RWPE1 (cell line): Measurements from ENCODE around the gene PPM1B.

Experiments
- CTCF ChIA-PET: fragments of 350-600 bp; sonication (Branson Sonifier 250); formaldehyde crosslinking; extraction: SDS; loops from one replicate; lab custom pipeline; 2021; lab: Yijun Ruan, JAX
- POLR2A ChIA-PET: fragments of 400-600 bp; formaldehyde crosslinking; extraction: SDS; loops from one replicate; lab custom pipeline; 2020; ENCODE audit warnings: antibody characterized with exemption; ENCODE audit not compliant: low non-redundant PET; lab: Yijun Ruan, JAX
- DNase-seq: peaks from one replicate; pipeline ENCODE4 v3.0.0; 2012; ENCODE audit warnings: low spot score
- H3K27ac ChIP-seq: fragments of 450-650 bp; 2 replicates; pipeline ENCODE4 v1.5.1; 2017
- CTCF ChIP-seq: fragments of 450-650 bp; conservative IDR thresholded peaks from 2 replicates; pipeline ENCODE4 v1.5.1; 2017; ENCODE audit warnings: low read depth, mild to moderate bottlenecking

The PPM1B gene

GRCh38 chr2:44168681-44169154 is at the start of gene PPM1B:
PPM1B (plus strand) TSS chr2:44168875; CDS start chr2:44201200, 32,325 bp downstream.
- POLR2A ChIA-PET, result interaction anchor here (0.5 to 0.6 kb wide), 4 partner anchors 74 to 842 kb away, joined by 3 read pairs; no protein-coding TSS in a partner anchor
- no peak for DNase-seq
- H3K27ac ChIP-seq, result peak within 1 kb of the TSS; percentile 97
- no peak for TF ChIP-seq CTCF
- CTCF ChIA-PET, result no interaction called here

- no peak for DNase-seq
- H3K27ac ChIP-seq, result no peak overlapping the region
- ChIA-PET POLR2A (no interaction called here), CTCF (no interaction called here)
- TF ChIP-seq CTCF, result no peak
These were observed 48.8 kb upstream of the PPM1B start for GRCh38 chr2:44119878-44120277.

DNA sequence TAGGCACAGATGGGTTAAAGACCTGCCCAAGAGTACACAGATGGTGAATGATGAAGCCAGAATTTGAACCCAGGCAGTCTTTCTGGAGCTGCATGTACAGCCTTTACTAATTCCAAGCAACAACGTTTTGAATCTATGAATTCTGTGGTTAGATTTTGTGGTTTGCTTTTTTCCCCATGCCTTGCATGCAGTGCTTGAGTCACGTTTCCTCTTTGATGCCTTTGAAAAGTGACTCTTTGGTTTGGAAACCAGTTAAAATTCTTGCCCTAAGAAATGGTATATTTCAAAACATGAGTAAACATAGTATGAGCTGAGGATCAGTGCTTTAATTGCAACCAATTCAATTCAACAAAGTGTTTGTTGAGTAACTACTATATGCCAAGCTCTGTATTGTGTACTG is 48.2 kb upstream of the PPM1B start:
- DNase-seq, result peak; percentile 30
- no peak for TF ChIP-seq CTCF
- H3K27ac ChIP-seq, result no peak overlapping the region
- CTCF ChIA-PET, result interaction anchor here (0.6 kb wide), 1 partner anchor 18 kb away, joined by 3 read pairs; no protein-coding TSS in a partner anchor
- POLR2A ChIA-PET, result no interaction called here

- TF ChIP-seq CTCF, result no peak
- POLR2A ChIA-PET, result no interaction called here
- DNase-seq, result no peak
- CTCF ChIA-PET, result no interaction called here
- H3K27ac ChIP-seq, result no peak overlapping the region
These were observed 46.8 kb upstream of the PPM1B start for GRCh38 chr2:44121899-44122298.

DNA sequence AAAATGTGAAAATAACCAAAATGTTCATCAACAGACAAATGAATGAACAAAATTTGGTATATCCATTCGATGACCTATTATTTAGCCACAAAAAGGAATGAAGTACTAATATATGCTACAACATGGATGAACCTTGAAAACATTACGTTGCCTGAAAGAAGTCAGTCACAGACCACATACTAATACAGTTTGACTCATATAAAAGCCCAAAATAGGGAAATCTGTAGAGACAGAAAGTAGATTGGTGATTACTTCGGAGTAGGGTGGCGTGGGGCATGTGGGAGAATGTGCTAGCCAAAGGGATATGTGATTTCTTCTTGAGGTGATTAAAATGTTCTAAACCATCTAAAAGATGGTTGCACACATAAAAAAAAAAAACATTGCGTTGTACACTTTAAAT is 44.2 kb upstream of the PPM1B start:
- CTCF ChIA-PET, result no interaction called here
- POLR2A ChIA-PET, result no interaction called here
- DNase-seq, result no peak
- no peak for TF ChIP-seq CTCF
- H3K27ac ChIP-seq, result no peak overlapping the region

GRCh38 chr2:44126106-44126797 is 42.4 kb upstream of the PPM1B start:
- no peak overlapping the region for H3K27ac ChIP-seq
- ChIA-PET CTCF (no interaction called here), POLR2A (no interaction called here)
- TF ChIP-seq CTCF, result no peak
- DNase-seq, result peak; percentile 93
